DOHH2 (cell line): ENCODE measurements around the gene SLC44A1.

Experiments
- H3F3A ChIP-seq: fragments of 200-600 bp; sonication (generic), shearing (Covaris generic); 2 replicates; pipeline ENCODE4 v1.6.0; 2016; ENCODE audit warnings: antibody characterized with exemption, mild to moderate bottlenecking; ENCODE audit not compliant: control insufficient read depth, insufficient read depth
- H3K27ac ChIP-seq: fragments of 200-600 bp; sonication (generic); 2 replicates; pipeline ENCODE4 v1.5.1; 2014; ENCODE audit warnings: low read depth, mild to moderate bottlenecking, low read length, moderate library complexity
- H3K27me3 ChIP-seq: fragments of 200-600 bp; sonication (generic); 2 replicates; pipeline ENCODE4 v1.6.1; 2014; ENCODE audit warnings: mild to moderate bottlenecking, low read length, mixed read lengths; ENCODE audit not compliant: control insufficient read depth
- H3K36me3 ChIP-seq: fragments of 200-600 bp; sonication (generic); 2 replicates; pipeline ENCODE4 v1.6.1; 2014; ENCODE audit warnings: mild to moderate bottlenecking, low read length, moderate library complexity, mixed read lengths; ENCODE audit not compliant: control insufficient read depth
- H3K4me1 ChIP-seq: fragments of 200-600 bp; sonication (generic); 2 replicates; pipeline ENCODE4 v1.6.1; 2014; ENCODE audit warnings: mild to moderate bottlenecking, low read length, mixed read lengths; ENCODE audit not compliant: control insufficient read depth
- H3K4me2 ChIP-seq: fragments of 200-600 bp; sonication (generic); 2 replicates; pipeline ENCODE4 v1.6.0; 2014; ENCODE audit warnings: mild to moderate bottlenecking, low read length, moderate library complexity
- H3K4me3 ChIP-seq: fragments of 200-600 bp; sonication (generic); 2 replicates; pipeline ENCODE4 v1.5.1; 2014; ENCODE audit warnings: mild to moderate bottlenecking, low read length, mixed read lengths
- H3K79me2 ChIP-seq: fragments of 200-600 bp; sonication (generic); 2 replicates; pipeline ENCODE4 v1.6.1; 2014; ENCODE audit warnings: mild to moderate bottlenecking, low read length, mixed read lengths; ENCODE audit not compliant: control insufficient read depth
- H3K9me2 ChIP-seq: fragments of 200-600 bp; sonication (generic); replicated peaks from 2 replicates; pipeline ENCODE4 v1.6.1; 2014; ENCODE audit warnings: mild to moderate bottlenecking, low read length, mixed read lengths; ENCODE audit not compliant: control insufficient read depth
- H3K9me3 ChIP-seq: fragments of 200-600 bp; sonication (generic); 2 replicates; pipeline ENCODE4 v1.6.1; 2014; ENCODE audit warnings: antibody characterized with exemption, low read length, mixed read lengths; ENCODE audit not compliant: control insufficient read depth, insufficient read depth
- H4K20me1 ChIP-seq: fragments of 200-600 bp; sonication (generic); 2 replicates; pipeline ENCODE4 v1.6.0; 2014; ENCODE audit warnings: low read depth, mild to moderate bottlenecking, antibody characterized with exemption, low read length, moderate library complexity; ENCODE audit not compliant: control insufficient read depth, insufficient read depth
- CTCF ChIP-seq: fragments of 200-600 bp; sonication (generic); IDR thresholded peaks from one replicate; pipeline ENCODE4 v1.5.1; 2014; ENCODE audit warnings: antibody characterized with exemption, mild to moderate bottlenecking, low read depth, low read length; ENCODE audit not compliant: poor library complexity, severe bottlenecking
- EZH2phosphoT487 ChIP-seq: fragments of 200-600 bp; sonication (generic); IDR thresholded peaks from 2 replicates; pipeline ENCODE4 v1.6.1; 2017; ENCODE audit warnings: borderline replicate concordance, mild to moderate bottlenecking, antibody characterized with exemption, low read length, moderate library complexity, mixed read lengths

SLC44A1 gene

GRCh38 chr9:105243015-105243686 lies 1.3 kb upstream of the SLC44A1 start:
- peak overlapping the region; percentile 72 for H3K4me2 ChIP-seq

GRCh38 chr9:105244734-105245028 lies 230 bp downstream of the SLC44A1 start:
- Histone ChIP-seq H3K4me1 (peaks cover 36% of the 10 kb centered on the region), H4K20me1 (peaks cover 6% of the 10 kb centered on the region; the same call in 1 of the 2 replicates), H3K4me2 (peak overlapping the region; percentile 83), H3K27me3 (peaks cover 31% of the 10 kb centered on the region), H3K79me2 (peaks cover 46% of the 10 kb centered on the region), H3K9me3 (no peaks in the 10 kb centered on the region), H3K36me3 (no peaks in the 10 kb centered on the region), H3K4me3 (peak overlapping the region; percentile 83), H3K9me2 (no peaks in the 10 kb centered on the region), H3F3A (peaks cover 20% of the 10 kb centered on the region), H3K27ac (peak overlapping the region; percentile 20; the same call in 1 of the 2 replicates)
- no peak for TF ChIP-seq CTCF
- no peak for TF ChIP-seq EZH2phosphoT487

More at GRCh38 chr9:105243015-105243686, 1.3 kb upstream of the SLC44A1 start:
- H3F3A ChIP-seq, result peaks cover 20% of the 10 kb centered on the region
- H4K20me1 ChIP-seq, result peaks cover 6% of the 10 kb centered on the region; the same call in 1 of the 2 replicates
- no peak overlapping the region for H3K27ac ChIP-seq
- peaks cover 35% of the 10 kb centered on the region for H3K27me3 ChIP-seq
- no peaks in the 10 kb centered on the region for H3K9me2 ChIP-seq
- H3K4me3 ChIP-seq, result no peak overlapping the region; the same call in 1 of the 2 replicates
- H3K79me2 ChIP-seq, result peaks cover 33% of the 10 kb centered on the region
- TF ChIP-seq CTCF (no peak), EZH2phosphoT487 (no peak)
- H3K9me3 ChIP-seq, result no peaks in the 10 kb centered on the region
- H3K36me3 ChIP-seq, result no peaks in the 10 kb centered on the region
- peaks cover 36% of the 10 kb centered on the region for H3K4me1 ChIP-seq

GRCh38 chr9:105245029-105245890 lies 809 bp downstream of the SLC44A1 start:
- no peaks in the 10 kb centered on the region for H3K9me3 ChIP-seq
- H4K20me1 ChIP-seq, result peaks cover 6% of the 10 kb centered on the region; the same call in 1 of the 2 replicates
- H3F3A ChIP-seq, result peaks cover 20% of the 10 kb centered on the region
- H3K9me2 ChIP-seq, result no peaks in the 10 kb centered on the region
- H3K79me2 ChIP-seq, result peaks cover 51% of the 10 kb centered on the region
- no peak for TF ChIP-seq EZH2phosphoT487
- peak; percentile 40 for TF ChIP-seq CTCF
- peak overlapping the region; percentile 83 for H3K4me3 ChIP-seq
- H3K27me3 ChIP-seq, result peaks cover 31% of the 10 kb centered on the region
- H3K36me3 ChIP-seq, result no peaks in the 10 kb centered on the region
- no peak overlapping the region; the same call in 1 of the 2 replicates for H3K27ac ChIP-seq
- peak overlapping the region; percentile 83 for H3K4me2 ChIP-seq
- H3K4me1 ChIP-seq, result peaks cover 36% of the 10 kb centered on the region
